DMS114 treated with DMSO at 0.1 percent for 48 hours (cell line): ENCODE measurements around the gene DVL3.

ENCODE experiments used
- DNase-seq: peaks from one replicate; lab custom pipeline; 2025; ENCODE audit not compliant: unreplicated experiment; lab: John Stamatoyannopoulos, UW

DVL3 gene

DNA sequence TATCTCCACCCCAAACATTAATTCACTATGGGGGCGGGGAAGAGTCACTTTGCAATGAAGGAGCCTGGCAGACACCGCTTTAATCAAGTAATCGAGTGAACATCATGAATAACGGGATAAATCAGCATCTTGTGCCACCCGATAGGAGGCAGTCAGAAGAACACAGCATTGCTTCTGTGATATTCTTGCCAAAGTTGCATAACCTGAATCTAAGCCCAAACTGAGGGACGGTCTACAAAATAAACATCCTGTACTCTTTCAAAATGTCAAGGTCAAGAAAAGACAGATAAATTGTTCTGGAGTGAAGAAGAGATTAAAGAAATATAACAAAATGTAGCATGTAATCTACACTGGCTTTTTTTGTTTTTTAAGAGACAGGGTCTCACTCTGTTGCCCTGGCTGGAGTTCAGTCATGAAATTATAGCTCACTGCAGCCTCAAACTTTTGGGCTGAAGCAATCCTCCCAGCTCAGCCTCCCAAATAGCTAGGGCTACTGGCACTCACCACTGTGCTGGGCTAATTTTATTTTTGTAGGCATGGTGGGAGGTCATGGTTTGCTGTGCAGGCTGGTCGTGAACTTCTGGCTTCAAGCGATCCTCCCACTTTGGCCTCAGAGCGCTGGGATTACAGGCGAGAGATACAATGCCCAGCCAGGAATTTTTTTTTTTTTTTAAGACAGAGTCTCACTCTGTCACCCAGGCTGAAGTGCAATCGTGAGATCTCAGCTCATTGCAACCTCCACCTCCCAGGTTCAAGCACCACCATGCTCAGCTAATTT is 54.2 kb downstream of the DVL3 start:
- no peak for DNase-seq

DNA sequence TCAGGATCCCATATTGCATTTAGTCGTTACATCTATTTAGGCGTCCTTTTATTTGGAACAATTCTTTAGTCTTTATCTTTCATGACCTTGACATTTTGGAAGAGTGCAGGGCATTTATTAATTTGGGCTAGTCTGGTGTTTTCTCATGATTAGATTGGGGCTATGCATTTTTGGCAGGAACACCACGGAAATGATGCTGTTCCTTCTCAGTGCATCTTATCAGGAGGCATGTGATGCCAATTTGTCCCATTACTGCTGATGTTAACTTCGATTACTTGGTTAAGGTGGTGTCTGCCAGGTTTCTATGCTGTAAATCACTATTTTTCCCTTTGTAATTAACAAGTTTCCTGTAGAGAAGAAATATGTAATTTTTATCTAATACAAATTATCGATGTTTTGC is 56.1 kb downstream of the DVL3 start:
- no peak for DNase-seq

DNA sequence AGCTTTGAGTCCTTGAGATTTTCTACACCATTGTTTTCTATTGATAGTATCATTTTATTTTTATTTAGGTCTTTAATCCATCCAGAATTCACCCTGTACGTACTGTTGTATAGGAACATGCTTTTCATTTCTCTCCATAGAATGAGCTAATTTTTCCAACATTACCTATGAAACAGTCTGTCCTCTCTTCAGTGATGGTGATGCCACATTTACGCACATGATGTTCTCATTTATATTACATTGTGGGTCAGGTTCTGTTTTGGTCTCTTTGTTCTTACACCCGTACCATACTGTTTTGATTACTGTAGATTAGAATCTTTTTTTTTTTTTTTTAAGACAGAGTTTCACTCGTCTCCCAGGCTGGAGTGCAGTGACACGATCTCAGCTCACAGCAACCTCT is 56.5 kb downstream of the DVL3 start:
- DNase-seq: no peak

DNA sequence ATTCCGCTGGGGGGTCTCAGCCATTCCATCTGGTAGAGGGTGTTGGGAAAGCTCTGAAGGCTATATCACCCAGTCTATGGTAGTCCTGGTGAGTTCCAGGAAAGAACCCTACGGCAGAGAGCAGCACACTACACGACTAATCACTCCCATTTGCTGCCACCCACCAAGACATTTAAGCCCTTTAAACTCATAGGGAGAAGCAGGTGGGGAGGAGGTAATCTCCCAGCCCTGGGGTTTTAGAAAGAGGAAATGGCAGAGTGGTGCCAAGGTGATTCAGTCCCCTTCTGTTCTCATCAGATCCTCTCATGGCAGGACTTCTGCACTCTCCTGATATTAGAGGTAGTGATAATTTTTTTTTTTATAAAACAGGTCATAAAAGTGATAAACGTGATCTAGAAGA is 63.6 kb downstream of the DVL3 start:
- no peak for DNase-seq

DNA sequence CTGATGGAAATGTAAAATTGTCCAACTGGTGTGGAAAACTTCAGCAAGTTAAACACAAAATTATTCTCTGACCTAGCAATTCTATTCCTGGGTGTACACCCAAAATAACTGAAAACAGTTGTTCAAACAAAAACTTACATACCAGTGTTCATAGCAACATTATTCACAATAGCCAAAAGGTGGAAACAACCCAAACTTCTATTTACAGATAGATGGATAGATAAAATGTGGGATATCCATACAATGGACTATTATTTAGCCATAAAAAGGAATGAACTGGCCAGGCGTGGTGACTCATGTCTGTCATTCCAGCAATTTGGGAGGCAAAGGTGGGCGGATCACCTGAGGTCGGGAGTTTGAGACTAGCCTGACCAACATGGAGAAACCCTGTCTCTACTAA is 67.3 kb downstream of the DVL3 start:
- DNase-seq: no peak
